ENCODE results near the gene IGLON5.

Gene IGLON5

DNA sequence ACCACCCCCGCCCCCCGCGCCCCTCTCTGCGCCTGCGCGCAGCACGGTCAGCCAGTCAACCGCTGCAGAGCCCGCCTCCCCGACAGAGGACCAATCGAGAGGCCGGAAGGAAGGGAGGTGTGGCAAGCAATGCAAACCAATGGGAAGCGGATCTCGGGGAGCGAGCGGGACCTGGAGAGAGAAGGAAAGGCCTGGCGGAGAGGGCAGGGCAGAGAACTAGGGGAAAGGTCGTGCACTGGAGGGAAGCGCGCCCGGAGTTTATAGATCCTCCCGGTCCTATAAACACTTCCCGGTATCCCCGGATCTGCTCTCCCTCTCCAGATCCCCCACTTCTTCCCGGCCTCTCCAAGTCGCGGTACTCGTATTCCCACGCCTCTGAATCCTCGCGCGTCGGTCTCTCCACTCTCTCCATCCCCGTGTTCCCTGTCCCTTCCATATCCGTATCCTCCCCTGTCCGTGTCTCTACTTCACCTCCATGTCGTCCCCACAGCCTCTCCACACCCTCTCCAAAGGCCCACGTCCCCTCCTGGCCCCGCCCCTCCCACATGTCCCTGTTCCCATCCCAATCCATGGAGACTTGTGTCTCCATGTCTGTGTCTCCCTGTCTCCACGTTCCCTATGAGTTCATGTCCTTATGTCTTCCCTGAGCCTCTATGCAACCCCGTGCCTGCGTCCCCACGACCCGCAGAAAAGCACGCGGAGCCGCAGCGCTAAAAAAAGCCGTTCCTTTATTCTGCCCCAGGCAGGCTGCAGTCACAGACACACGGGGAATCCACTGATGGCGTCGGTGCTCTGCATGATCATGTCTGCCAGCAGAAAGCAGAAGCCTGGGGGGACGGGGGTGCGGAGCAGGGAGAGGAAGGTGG, 55.2 kb downstream of the IGLON5 start:
- peak; percentile 97 for DNase-seq

DNA sequence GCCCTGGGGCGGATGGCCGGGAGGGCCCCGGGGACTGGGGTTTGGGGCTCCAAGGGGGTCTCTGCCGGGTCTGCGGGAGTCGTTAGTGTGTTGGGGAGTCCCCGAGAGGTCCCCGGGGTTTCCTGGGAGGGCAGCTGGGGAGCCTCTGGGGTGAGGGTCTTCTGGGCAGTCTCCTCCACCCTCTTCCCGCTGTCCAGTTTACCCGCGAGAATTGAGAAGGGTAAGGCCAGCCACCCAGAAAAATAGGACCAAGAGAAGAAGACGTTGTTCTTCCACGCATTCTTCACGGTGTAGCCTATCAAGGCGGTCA, 55.8 kb downstream of the IGLON5 start:
- no peak for DNase-seq

DNA sequence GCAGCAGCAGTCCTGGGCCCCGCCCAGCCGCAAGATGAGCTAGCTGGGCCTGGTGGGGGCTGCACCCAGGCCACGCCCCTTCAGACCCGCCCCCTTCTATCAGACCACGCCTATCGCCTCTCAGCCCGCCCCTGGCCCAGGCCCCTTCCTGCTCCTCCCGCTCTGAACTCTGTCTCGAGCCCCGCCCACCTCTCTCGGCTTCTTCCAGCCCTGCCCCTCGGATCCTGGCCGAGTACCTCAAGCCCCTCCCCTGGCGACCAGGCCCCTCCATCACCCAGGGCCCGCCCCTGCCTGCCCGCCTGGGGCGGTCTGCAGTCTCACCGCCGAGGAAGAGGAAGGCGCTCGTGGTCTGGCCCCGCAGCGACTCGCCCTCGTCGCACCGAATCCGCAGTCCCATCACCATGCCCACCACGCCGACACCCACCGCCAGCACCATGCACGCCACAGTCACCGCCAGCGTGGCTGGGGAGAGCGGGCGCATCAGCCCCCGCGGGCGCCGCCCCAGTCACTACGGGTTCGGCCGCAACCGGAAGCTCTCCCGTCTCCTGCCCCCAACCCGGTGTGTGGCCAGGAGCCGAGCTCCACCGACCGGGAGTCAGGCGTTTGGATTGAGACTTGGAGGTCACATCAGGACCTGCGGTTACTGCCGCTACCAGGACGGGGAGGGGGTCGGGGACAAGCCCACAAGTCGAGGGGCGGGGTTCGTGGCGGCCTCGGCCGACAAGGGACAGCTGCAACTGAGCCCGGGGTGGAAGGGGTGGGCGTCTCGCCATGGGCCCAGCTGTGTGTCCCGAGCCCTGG, 56.3 kb downstream of the IGLON5 start:
- peak; percentile 96 for DNase-seq

DNA sequence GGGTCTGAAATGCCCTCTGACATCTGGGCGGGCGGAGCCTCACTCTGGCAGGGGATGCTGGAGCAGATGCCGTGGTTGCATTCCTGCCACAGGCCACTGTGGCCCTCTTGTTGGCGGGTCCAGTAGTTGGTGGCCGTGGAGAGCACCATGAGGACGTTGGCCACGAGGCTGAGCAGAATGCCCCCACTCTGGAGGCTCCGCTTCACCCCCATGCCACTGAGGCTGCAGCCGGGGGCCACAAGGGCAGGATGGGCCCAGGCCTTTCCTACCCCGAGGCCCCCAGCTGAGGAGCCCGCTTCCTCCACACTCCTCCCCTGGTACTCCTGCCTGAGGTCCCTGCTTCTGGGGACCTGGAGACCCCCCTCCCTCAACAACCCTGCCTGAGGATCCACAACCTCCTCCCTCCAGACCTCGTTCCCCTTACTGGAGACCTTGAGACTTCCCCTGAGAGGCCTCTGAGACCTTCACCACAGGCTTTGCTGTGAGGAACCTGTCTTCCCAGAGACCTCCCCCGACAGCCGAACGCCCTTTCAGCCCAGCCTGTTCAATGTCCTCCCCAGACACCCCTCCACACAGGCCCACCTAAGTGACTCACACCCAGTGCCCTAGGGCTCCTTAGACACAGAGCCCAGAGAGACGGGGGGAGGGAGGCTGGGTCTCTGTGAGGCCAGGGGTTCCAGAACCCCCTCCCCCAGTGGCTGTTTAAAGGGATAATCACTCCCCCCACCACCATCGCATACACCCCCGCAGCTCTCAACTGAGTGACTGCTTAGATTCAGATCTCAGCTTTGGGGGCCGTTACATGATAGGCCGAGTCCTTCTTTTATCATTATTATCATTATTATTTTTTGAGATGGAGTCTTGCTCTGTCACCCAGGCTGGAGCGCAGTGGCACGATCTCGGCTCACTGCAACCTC, 57.2 kb downstream of the IGLON5 start, which contains the start of gene CLDND2:
CLDND2 (minus strand) TSS at position 638 of the 917 bp plus-strand sequence; CDS start at position 212, 426 bp downstream.
- peak; percentile 41 for DNase-seq

DNA sequence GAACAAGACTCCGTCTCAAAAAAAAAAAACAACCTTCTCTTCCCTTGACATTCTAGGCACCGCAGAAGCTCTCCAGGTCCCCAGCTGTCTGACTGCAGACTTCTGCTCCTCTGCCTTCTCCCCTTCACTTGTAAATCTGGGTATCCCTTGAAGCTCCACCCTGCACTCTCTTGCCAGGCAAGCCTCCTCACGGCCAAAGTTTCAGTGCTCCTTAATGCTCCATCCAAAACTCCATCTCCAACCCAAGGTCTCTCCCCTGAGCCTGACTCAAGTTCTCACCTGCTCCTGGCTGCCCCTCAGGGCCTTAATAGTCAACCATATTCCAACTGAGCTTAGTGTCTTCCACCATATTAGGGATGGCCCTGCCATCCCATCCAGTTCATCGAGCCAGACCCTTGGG, 58.8 kb downstream of the IGLON5 start:
- DNase-seq = no peak

DNA sequence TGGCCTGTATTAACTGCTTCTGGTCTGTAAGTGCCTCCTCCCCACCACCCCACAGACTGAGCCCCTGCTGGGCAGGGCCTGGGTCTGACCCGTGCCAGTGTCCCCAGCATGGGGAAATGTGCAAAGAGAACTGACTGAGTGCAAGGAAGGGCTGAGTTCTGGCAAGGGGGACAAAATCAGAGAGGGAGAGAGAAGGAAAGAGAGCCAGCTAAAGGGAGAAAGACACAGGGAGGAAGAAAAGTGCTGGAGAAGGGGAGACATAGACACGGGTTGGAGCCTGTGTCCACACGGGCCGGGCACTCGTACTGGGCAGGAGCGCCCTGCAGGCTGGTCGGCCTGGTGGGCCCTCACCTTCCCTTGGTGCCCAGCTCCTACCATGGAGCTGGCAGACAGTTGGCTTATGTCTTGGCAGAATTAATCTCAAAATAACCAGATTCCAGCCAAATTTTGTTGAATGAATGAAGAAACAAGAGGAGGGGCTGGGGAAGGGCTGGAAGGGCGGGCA, 59.8 kb downstream of the IGLON5 start:
- no peak for DNase-seq

DNA sequence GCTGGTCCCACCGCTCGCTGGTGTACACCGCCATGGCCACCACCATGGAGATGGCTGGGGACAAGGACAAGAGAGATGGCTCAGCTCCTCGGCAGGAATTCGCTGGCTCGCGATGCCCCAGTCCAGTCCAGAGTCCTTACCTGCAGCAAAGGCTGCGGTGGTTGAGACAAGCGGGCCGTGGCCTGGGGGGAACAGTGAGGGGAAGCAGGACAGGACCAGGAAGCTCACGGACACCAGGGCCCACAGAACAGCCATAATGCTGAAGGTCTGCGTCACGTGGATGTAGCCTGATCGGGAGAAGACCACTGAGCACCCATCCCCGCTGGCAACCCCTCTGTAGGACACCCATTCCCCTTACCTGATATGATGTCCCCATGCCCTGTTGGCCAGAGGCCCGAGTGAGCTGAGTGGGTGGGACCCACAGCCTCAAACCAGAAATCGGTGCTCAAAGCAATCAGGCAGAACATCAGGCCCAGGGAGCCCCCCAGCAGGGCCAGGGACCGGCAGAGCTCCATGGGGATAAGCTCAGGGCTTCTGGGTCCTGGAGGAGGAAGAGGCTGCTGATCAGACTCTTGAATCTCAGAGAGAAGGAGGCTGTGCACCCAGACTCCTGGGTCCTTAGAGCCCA, 60.7 kb downstream of the IGLON5 start:
- DNase-seq = no peak

DNA sequence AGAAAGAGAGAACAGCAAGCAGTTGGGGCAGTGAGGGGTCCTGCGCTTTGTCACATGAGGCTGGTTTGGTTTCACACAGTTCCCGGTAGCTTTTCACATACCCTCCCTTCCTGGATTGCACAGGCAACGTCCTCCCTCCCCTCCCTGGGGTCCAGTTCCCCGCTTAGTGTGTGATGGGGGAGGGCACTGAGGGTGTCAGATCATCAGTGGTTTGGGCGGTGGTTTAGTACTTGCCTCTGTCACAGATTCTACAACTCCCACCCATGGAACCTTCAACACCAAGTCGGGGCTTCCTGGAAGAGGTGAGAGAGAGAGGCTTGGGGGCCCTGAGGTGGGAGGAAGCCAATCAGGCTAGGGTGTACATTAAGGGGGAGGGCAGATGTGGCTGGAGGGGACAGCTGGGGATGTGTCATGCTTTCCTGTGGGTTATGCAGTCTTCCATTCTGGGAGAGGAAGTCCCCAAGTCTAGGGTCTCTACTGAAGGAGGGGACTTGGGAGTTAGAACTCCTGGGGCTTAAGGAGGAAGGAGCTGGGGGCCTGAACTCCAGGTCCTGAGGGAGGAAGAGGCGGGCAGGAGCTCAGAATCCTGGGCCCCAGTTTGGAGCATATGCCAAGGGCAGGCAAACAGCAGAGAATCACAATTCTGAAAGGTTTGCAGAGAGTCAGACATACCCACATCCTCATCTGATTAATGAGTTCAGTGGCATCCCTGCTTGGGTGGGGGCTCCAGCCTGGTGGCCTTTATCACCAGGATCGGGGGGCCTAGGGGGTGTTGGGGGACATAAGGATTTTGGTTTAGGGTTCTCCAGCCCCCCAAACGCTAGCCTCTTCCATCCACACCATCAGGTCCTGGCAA, 61.4 kb downstream of the IGLON5 start, which contains the start of gene NKG7:
NKG7 (minus strand) TSS at position 6 of the 856 bp plus-strand sequence. CDS start 119 bp downstream, outside the sequence.
- no peak for DNase-seq

DNA sequence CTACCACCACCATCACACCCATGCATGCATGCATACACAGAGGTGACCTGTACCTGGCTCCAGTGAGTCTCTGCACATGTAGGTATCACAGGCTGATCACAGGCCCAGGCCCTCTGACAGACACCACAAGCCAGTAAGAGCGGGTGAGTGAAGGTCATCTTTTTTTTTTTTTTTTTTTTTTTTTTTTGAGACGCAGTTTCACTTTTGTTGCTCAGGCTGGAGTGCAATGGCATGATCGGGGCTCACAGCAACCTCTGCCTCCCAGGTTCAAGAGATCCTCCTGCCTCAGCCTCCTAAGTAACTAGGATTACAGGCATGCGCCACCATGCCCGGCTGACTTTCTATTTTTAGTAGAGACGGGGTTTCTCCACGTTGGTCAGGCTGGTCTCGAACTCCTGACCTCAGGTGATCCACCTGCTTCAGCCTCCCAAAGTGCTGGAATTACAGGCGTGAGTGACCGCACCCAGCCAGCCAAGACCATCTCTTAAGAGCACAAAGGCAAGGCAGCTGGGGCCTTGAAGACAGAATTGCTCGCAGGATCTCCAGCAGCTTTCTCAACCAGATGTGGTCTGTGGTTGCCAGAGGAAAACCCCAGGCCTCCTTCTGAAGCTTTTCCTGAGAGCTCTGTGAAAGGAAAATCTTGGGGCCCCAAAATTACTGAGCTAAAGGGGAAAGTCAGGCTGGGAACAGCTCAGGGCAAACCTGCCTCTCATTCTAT, 64.2 kb downstream of the IGLON5 start:
- DNase-seq = no peak

DNA sequence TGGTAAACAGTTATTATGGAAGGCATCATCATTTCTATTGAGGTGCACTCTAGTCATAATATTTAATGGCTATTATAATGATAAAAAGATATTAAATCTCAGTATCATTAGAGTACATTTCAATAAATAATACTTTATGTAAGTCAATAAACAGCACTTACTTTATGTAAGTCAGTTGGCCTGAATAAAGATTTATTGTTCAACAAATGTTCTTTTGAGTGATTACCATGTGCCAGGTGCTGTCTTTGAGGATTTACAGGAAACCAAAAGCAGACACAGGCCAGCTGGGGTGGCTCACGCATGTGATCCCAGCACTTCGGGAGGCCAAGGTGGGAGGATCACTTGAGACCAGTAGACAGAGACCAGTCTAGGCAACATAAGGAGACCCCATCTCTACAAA, 66.0 kb downstream of the IGLON5 start:
- no peak for DNase-seq

DNA sequence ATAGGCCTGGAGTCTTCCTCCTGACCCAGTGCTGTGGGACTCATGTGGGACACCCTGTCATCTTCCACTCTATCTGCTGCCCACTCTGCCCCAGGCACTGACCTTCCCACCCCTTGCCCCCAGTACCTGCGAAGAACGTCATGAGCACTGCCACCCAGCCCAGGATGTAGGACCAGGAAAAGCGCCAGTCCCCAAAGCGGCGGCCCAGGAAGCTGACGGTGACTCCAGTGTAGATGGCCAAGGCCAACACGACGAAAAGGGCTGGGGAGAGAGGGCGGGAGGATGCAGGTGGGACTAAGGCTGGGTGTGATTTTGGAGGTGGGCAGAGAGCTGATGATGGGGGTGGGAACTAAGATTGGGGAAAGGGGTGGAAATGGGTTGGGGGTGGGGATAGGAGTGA, 68.9 kb downstream of the IGLON5 start:
- DNase-seq = no peak

Measured in DMS 273 treated with DMSO at 0.1 percent for 48 hours (cell line).